OCI-LY7 (cell line): Measurements from ENCODE around the gene MRFAP1.
"Not testable (repeated sequence)": the region's sequence is repeated elsewhere in the genome, so short reads cannot be mapped to it uniquely, and the experiment has no call there.

Source experiments
- EZH2phosphoT487 ChIP-seq: fragments of 200-600 bp; sonication (generic); IDR thresholded peaks from 2 replicates; pipeline ENCODE4 v1.6.1; 2018; ENCODE audit warnings: low read depth, borderline replicate concordance, mild to moderate bottlenecking, mixed run types, antibody characterized with exemption, low read length, moderate library complexity, mixed read lengths
- TF ChIP-seq, protein P1 (sequence below): fragments of 200-600 bp; sonication (generic); conservative IDR thresholded peaks from 2 replicates; pipeline ENCODE4 v1.5.1; 2014; ENCODE audit warnings: mild to moderate bottlenecking, antibody characterized with exemption, low read length, moderate library complexity, mixed read lengths

DNA sequence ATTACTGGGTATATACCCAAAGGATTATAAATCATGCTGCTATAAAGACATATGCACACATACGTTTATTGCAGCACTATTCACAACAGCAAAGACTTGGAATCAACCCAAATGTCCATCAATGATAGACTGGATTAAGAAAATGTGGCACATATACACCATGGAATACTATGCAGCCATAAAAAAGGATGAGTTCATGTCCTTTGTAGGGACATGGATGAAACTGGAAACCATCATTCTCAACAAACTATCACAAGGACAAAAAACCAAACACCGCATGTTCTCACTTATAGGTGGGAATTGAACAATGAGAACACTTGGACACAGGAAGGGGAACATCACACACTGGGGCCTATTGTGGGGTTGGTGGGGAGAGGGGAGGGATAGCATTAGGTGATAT is 14.8 kb downstream of the MRFAP1 start:
- TF ChIP-seq, protein P1, sequence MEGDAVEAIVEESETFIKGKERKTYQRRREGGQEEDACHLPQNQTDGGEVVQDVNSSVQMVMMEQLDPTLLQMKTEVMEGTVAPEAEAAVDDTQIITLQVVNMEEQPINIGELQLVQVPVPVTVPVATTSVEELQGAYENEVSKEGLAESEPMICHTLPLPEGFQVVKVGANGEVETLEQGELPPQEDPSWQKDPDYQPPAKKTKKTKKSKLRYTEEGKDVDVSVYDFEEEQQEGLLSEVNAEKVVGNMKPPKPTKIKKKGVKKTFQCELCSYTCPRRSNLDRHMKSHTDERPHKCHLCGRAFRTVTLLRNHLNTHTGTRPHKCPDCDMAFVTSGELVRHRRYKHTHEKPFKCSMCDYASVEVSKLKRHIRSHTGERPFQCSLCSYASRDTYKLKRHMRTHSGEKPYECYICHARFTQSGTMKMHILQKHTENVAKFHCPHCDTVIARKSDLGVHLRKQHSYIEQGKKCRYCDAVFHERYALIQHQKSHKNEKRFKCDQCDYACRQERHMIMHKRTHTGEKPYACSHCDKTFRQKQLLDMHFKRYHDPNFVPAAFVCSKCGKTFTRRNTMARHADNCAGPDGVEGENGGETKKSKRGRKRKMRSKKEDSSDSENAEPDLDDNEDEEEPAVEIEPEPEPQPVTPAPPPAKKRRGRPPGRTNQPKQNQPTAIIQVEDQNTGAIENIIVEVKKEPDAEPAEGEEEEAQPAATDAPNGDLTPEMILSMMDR: not testable (repeated sequence)
- not testable (repeated sequence) for TF ChIP-seq EZH2phosphoT487
